Forelimb muscle (tissue), 1 donor: ENCODE measurements around the gene NYNRIN. TPM values are rescaled to one million over a fixed set of nuclear protein-coding genes. Genes with fewer than 3 reads are reported as not detected.
"Not testable (repeated sequence)": the region's sequence is repeated elsewhere in the genome, so short reads cannot be mapped to it uniquely, and the experiment has no call there.

ENCODE experiments used
- DNase-seq: peaks from one replicate; pipeline ENCODE4 v3.0.0-alpha.2; 2013; ENCODE audit warnings: low read depth
- polyA plus RNA-seq: library from polyadenylated mRNA; unstranded; fragments of 120-200 nt; gene quantifications from one replicate; pipeline ENCODE4 v1.2.1, GENCODE V29; 2013; ENCODE audit not compliant: insufficient read length

Gene NYNRIN
- polyA plus RNA-seq = 23.1 TPM

DNA sequence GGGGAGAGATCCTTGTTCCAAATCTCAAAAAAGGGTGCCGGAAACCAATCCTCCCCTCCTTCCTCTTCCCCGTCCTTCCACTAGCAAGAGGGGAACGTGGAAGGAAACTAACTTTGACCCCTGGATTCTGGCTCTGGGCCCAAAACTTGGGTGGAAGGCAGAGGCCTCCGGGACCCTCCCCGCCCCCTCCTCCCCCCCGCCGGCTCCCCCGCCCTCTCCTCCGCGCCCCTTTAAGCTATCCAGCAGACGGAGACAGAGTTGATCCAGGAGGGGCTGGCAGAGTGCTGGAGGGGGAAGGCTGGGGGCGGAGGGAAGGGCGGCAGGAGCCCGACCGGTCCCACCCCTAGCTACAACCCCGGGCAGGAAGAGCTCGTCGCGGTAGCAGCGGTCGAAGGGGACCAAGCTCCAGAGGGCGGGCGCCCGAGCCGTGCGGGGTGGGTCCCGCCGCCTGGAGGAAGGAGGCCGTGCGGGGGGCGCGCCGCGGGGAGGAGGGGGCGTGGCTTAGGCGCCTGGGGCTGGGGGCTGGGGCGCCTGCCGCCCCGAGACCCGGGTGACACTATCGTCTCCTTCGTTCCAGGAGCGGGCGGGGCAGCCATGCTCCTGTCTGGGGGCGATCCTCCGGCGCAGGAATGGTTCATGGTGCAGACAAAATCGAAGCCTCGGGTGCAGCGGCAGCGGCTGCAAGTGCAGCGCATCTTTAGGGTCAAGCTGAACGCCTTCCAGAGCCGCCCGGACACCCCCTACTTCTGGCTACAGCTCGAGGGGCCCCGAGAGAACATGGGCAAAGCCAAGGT is at the start of gene NYNRIN:
Gene NYNRIN (plus strand): TSS at position 351 of the 794 bp plus-strand sequence. CDS start 244 bp downstream, at position 595.
- peak; percentile 38 for DNase-seq

DNA sequence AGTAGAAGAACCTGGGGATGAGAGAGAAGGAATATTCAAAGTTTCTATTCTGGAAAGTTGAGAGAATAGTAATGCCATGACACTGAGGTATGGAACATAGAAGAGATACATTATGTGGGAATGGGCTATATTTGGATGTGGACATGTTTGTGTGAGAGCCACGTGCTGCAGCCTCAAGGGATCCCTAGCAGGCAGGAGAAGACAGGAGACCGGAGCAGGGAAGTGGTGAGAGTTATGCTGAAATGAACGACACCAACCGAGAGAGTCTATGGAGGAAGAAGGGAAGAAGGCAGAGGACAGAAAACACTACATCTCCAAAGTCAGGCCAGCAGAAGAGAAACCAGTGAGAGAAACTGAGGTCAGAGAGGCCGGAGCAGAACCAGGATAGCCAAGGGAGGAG is 49.1 kb upstream of the NYNRIN start:
- no peak for DNase-seq

DNA sequence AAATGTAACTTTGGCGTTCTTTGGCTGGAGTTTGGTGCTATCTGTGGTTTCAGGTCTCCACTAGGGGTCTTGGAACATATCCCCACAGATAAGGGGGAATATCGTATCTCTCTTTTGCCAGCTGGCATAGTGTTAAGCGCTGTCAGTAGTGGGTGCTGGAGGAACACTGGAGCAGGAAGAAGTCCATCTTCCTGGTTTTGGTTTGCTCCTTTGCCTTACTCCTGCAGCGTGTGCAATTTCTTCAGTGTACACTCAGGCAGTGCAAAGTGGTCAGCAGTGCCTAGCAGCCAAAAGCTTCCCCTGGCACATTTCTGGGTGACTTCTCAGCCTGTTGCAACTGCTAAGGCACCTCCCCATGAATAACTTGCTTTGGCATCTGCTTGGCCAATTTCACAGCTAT is 47.3 kb upstream of the NYNRIN start:
- no peak for DNase-seq

DNA sequence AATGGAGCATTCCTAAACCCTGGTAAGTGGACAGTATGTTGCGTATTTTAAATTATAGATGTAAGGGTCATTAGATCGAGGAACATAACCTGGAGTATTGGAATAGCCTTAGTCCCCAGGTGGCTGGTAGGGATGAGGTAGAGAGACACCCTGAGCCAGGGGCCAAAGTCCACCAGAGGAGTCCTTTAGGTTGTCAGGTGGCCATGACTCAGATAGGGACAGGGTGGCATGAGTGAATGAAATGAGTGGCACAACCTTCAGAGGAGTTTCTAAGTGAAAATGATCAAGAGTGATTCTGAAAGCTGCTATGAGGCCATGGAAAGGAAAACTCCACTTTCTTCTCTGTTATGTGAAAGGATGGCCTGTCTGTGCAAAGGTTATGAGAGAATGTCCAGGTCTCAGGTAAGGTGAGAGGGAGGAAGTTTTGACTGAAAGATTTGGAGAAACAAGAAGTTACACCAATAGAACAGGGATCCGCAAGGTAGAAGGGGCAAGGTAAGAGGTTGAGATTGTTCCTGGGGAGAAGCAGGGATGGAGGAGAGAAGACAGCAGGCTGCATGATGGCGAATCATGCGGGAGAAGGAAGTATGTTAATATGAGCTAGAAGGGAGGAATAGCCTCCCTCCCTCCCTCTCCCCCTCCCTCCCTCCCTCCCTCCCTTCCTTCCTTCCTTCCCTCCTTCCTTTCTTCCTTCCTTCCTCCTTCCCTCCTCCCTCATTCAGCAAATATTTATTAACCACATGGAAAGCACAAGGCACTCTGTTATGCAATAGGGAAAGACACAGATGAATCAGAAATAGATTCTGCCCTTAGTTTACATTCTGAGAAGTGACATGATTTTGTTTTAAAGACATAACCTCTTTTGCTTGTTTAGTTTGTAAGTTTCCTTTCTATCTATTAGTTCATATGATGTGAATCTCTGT is 45.0 kb upstream of the NYNRIN start:
- no peak for DNase-seq

- DNase-seq = not testable (repeated sequence)
Observed at GRCh38 chr14:24354482-24354825, 44.3 kb upstream of the NYNRIN start.

DNA sequence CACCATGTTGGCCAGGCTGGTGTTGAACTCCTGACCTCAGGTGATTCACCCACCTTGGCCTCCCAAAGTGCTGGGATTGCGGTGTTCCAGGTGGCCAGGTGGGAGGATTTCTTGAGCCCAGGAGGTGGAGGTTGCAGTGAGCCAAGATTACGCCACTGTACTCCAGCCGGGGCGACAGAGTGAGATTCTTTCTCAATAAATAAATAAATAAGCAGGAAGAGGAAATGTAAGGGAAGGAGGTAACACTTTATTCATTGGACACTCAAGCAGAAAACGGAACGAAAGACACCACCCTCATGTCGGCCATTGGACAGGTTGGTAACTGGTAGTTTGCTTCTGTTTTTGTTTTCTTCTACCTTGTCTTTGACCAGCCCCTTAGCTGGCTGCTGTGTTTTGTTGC is 43.8 kb upstream of the NYNRIN start:
- DNase-seq = no peak

DNA sequence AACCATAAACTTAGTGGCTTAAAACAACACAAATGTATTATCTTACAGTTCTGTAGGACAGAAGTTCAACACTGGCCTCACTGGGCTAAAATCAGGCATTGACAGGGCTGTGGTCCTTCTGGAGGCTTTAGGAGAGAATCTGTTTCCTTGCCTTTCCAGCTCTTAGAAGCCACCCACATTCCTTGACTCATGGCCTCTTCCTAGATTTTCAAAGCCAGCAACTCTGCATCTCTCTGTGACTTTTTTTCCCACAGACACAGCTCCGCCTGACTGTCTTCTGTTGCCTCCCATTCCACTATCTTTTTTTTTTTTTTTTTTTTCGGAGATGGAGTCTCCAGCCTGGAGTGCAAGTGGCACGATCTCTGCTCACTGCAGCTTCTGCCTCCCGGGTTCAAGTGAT is 42.6 kb upstream of the NYNRIN start:
- DNase-seq = no peak

GRCh38 chr14:24360281-24360680 is 38.5 kb upstream of the NYNRIN start:
- no peak for DNase-seq

DNA sequence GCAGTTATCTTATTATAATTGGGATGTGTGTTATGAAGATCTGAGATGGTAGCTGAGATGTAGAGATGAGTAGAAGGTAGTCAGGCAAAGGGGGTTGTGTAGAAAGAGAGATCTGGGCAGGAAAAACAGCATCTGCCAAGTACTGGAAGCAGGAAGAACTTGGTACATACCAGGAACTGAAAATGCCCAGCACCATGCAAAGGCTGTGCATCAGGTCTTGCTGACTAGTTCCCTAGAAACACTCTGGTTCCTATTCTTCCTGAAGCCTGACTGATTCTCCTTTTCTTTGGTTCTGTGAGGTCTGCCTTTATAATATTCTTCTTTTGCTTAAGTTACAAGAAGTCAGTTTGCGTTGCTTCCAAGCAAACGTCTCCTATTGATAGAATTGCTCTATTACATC is 37.5 kb upstream of the NYNRIN start:
- DNase-seq = no peak

GRCh38 chr14:24362241-24362960 is 36.4 kb upstream of the NYNRIN start:
- DNase-seq = no peak

DNA sequence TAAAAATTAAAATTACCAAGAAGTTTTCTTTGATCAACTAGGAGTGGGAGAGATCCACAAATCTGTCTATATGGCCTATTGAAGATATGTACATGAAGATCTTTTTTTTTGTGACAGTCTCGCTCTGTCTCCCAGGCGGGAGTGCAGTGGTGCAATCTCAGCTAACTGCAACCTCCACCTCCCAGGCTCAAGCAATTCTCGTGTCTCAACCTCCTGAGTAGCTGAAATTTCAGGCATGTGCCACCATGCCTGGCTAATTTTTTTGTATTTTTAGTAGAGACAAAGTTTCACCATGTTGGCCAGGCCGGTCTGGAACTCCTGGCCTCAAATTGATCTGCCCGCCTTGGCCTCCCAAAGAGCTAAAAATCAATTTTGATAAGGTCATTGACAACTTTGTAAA is 35.4 kb upstream of the NYNRIN start:
- DNase-seq = no peak

- DNase-seq = no peak
Observed at GRCh38 chr14:24364841-24365240, 34.0 kb upstream of the NYNRIN start.

GRCh38 chr14:24365600-24366412 is 33.0 kb upstream of the NYNRIN start:
- no peak for DNase-seq

DNA sequence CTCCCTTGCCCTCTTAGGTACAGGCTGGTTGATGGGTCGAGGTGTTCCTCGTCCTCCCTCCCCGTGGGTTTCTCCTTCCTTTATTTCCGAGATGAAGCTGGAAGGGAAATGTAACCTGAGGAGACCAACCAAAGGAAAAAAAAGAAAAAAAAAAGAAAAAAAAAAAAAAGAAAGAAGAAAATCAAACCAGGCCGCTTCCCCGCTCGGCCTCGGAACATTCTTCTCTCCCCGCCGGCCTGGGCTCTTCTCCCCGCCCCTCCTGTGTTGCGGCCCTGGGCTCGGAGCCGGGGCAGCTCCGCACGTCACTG is 32.4 kb upstream of the NYNRIN start:
- DNase-seq = no peak

DNA sequence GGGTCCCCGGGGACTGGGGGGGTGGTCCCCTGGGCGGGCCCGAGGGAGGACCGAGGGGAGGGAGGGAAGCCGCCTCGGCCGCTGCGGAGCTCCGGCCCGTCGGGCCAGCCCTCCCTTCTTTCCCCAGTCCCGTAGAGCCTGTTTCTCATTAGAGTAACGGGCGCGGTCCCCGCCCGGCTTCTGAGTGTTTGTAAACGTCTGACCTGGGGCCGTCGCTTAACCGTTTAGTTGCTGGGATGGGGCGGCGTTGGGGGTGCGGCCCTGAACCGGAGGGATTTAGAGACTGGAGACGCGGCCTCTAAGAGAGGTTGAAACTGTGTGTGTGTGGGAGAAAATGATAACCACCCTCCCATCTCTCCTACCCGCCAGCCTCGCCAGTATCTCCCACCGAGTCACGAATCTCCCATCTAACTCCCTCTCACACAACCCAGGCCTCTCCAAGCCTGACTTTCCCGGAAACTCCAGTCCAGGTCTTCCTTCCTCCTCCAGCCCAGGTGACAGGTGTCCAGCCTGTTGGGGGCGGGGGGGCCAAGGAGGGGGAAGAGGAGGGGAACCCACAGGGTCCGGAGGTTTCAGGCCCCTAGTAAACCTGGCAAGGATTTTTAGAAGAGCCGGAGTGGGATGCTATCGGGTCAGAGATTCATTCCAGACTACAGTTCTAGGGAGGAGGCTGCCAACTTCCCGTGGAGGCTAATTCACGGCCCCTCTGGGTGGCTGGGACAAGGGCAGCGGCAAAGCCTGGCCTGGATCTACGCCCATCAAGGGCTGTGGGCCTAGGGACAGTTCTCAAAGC is 31.9 kb upstream of the NYNRIN start:
- no peak for DNase-seq

GRCh38 chr14:24367514-24368211 is 31.1 kb upstream of the NYNRIN start, which contains the start of gene NFATC4:
Gene NFATC4 (plus strand): TSS chr14:24368184. CDS start chr14:24368341, 157 bp downstream.
- DNase-seq = peak; percentile 92

- no peak for DNase-seq
Observed at GRCh38 chr14:24368212-24368561, 30.6 kb upstream of the NYNRIN start.

- DNase-seq = no peak
Observed at GRCh38 chr14:24368562-24369252, 30.1 kb upstream of the NYNRIN start.

DNA sequence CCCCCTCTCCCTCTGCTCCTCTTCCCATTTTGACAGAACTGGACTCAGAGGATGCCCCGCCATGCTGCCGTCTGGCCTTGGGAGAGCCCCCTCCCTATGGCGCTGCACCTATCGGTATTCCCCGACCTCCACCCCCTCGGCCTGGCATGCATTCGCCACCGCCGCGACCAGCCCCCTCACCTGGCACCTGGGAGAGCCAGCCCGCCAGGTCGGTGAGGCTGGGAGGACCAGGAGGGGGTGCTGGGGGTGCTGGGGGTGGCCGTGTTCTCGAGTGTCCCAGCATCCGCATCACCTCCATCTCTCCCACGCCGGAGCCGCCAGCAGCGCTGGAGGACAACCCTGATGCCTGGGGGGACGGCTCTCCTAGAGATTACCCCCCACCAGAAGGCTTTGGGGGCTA is 29.3 kb upstream of the NYNRIN start:
- no peak for DNase-seq
